CD4-positive, alpha-beta T cell treated with Interleukin-17A for 1 hour (primary cell): ENCODE data around the gene CROCC2.

Source experiments
- DNase-seq: peaks from one replicate; pipeline ENCODE4 v3.0.0-alpha.2; 2020

CROCC2 gene

GRCh38 chr2:240959214-240959940, 53.2 kb downstream of the CROCC2 start:
- DNase-seq = no peak

GRCh38 chr2:240959941-240960308, 53.8 kb downstream of the CROCC2 start:
- no peak for DNase-seq

- no peak for DNase-seq
These were observed 54.3 kb downstream of the CROCC2 start for GRCh38 chr2:240960309-240960970.

- no peak for DNase-seq
These were observed 55.1 kb downstream of the CROCC2 start for GRCh38 chr2:240960971-240961876.

- no peak for DNase-seq
These were observed 55.8 kb downstream of the CROCC2 start for GRCh38 chr2:240961910-240962299.

GRCh38 chr2:240962300-240963064, 56.3 kb downstream of the CROCC2 start:
- DNase-seq = no peak

GRCh38 chr2:240963065-240963867, 57.1 kb downstream of the CROCC2 start:
- no peak for DNase-seq

GRCh38 chr2:240963868-240964703, 58.0 kb downstream of the CROCC2 start:
- no peak for DNase-seq

GRCh38 chr2:240964704-240965295, 58.7 kb downstream of the CROCC2 start:
- no peak for DNase-seq

- DNase-seq = no peak
These were observed 59.3 kb downstream of the CROCC2 start for GRCh38 chr2:240965296-240965904.

GRCh38 chr2:240965905-240966456, 59.8 kb downstream of the CROCC2 start:
- no peak for DNase-seq

- no peak for DNase-seq
These were observed 60.3 kb downstream of the CROCC2 start for GRCh38 chr2:240966457-240966905.

- no peak for DNase-seq
These were observed 61.0 kb downstream of the CROCC2 start for GRCh38 chr2:240966906-240967680.

- no peak for DNase-seq
These were observed 61.8 kb downstream of the CROCC2 start for GRCh38 chr2:240967681-240968621.

- no peak for DNase-seq
These were observed 62.8 kb downstream of the CROCC2 start for GRCh38 chr2:240968731-240969624.

- DNase-seq = no peak
These were observed 64.0 kb downstream of the CROCC2 start for GRCh38 chr2:240970104-240970503.

GRCh38 chr2:240970816-240971215, 64.7 kb downstream of the CROCC2 start:
- DNase-seq = no peak
